Measurements from ENCODE around the gene TLK2.

Gene TLK2

GRCh38 chr17:62630365-62631085 lies 151.9 kb downstream of the TLK2 start:
- no peak for FAIRE-seq

- no peak for FAIRE-seq
Measured at GRCh38 chr17:62631086-62631935, 152.7 kb downstream of the TLK2 start.

DNA sequence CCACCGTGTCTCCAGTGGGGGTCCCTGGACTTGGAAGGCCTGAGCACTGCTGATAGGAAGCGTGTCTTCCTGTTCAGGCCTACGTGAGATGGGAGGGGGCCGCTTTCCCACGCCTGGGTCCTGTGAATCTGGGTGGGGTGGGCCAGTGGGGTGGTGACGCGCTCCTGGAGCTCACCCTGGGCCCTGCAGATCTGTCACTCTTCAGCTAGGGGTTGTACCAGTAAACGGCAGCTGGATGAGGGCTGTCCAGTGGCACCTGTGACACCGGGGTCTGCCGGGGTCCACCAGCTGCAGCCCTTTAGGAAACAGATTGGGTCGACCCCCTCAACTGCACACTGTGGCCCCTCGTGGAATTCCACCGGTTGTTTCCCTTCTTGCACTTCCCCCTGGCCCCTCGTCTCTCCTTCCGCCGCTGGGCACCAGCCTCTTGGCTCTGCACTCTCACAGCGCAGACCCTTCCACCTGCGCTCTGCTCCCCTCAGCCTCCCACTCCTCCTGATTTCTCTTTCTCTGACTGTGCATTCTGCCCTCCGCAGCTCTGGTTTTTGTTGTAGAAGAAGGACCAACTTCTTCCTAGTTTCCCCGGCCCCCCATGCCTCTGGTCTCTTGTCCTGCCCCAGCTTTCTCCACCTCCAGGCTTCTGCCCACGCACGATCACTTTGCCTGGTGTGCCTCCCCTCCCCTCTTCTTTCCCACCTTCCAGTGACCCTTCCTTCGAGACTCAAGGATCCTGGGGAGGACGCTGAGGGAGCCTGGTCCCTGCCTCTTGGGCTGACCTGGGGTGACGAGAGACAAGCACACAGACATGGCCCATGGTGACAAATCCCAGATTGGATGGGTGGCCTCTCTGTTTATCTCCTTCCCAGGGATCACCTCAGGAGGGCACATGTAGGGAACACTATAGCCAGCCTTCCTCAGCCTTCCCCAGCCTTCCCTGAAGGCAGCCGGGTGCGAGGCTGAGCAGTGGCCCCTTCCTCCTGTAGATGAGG lies 153.6 kb downstream of the TLK2 start:
- FAIRE-seq: no peak

GRCh38 chr17:62637809-62638208 lies 159.2 kb downstream of the TLK2 start:
- no peak for FAIRE-seq

DNA sequence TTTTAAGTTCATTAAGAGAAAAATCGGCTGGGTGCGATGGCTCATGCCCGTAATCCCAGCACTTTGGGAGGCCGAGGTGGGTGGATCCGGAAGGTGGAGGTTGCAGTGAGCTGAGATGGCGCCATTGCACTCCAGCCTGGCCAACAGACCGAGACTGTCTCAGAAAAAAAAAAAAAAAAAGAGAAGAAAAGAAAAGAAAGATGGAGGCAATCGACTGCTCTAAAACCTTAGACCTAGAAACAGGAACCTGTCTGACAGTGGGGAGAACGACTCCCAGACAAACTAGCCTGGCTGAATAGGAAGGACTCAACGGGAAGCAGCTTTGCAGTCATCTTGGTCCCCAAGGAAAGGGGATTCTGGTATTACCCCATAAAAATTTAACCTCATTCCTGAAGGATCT lies 162.5 kb downstream of the TLK2 start:
- FAIRE-seq: no peak

GRCh38 chr17:62641951-62642350 lies 163.3 kb downstream of the TLK2 start:
- no peak for FAIRE-seq

- FAIRE-seq: no peak
Measured at GRCh38 chr17:62643496-62643895, 164.9 kb downstream of the TLK2 start.

DNA sequence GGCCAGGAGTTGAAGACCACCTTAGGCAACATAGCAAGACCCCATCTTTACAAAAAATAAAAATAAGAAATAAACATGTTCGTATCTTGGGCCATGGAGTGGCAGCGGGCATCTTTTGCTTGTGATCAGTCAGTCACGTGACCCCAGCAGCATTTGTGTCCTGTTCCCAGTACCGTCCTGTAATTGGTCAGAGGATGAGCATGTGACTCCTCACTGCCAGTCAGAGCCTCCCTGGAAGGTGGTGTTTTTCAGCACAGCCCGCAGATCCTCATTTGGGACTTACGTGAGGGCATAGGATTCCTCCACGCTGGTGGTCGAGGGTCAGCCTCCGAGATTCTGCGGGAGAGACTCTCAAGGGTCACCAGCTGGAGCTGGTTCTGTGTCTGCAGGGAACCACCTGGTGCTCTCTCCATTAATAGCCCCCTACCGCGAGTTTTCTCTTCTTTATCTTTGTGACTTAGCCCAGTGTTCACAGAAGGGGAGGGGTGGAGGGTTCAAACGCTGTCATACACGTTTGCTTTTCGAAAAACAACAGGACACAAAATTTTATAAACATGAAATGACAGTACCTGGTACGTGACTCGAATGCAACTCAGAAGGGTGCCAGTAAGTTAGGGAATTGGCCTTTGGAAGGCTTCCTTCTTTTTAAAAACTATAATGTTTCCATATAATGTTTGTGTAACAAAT lies 166.0 kb downstream of the TLK2 start:
- FAIRE-seq: no peak

GRCh38 chr17:62648251-62648955 lies 169.8 kb downstream of the TLK2 start:
- no peak for FAIRE-seq

DNA sequence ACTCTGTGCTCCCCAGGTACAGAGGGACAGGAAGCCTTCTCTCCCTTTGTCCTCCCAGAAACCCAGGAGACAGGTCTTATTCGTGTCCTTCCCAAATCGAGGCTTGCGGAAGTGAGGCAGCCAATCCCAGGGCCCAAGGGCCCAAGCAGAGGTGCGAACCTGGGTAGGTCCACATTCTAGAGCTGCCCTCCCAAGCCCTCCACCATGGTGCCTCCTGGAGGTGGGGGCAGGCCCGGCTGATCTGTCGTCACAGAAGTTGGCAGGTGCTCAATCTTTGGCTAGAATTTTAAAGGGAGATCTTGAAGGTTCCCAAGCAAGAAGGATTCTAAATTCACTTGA lies 170.3 kb downstream of the TLK2 start:
- no peak for FAIRE-seq

DNA sequence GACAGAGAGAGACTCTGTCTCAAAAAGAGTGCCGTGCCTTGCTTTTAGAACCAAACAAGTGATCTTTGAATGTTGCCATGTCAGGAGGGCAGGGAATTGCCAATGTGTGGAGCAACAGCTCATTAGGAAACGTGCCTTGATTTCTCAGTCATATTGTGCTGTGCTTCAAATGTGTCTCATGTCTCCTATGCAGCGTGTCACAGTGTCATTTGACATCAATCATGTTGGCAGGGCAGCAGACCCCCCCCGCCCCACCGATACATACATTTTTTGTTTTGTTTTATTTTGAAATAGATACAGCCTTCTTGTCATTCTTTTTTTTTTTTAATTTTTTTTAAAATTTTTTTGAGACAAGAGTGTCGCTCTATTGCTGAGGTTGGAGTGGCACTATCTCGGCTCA lies 170.9 kb downstream of the TLK2 start:
- no peak for FAIRE-seq

DNA sequence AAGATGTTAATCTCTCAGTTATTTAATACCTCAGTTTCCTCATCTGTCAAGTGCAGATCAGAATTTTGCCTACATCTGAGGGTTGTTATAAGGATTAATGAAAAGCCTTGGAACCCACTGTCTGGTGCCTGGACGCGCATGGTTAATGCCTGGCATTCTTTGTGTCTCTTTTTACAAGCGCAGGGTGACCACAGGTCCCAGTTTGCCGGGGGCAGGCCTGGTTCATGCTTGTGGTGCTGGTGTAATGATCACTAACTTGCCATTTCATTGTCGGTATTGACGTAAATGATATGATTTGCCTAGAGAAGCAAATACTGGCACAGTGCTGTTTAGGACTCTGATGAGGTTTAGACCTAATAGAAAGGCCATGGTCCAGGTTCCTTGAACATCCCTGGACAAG lies 172.0 kb downstream of the TLK2 start:
- no peak for FAIRE-seq

DNA sequence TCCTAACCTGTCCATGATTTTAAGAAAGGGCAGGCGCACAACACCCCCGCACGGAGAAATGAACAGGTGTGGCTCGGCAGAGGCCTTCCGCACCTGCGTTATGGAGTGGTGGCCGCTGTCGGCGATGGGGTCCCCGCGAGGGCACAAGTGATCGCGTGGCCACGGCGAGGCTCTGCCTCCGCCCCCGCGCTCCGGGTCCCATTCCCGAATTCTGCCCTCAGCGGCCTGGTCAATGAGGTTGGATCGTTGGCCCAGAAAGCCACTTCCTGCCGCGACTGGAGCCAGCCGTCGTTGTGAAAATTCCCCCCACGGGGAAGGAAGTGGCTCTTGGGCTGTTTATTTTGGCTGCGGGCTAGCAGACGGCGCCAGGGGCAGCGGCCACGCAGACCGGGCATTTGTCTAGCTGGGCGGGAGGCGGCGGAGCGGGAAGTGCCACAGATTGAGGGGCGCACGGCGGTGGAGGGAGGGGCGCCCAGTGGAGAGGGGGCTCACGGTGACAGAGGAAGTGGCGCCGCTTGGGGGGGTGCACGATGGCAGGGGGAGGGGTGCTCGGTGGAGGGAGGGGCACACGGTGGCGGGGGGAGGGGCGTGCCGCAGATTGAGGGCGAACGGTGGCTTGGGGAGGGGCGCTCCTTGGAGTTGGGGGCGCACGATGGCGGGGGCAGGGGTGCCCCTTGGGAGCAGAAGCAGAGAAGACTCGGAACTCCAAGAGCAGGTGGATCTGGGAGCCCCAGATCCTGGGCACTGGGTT lies 173.8 kb downstream of the TLK2 start:
- no peak for FAIRE-seq

GRCh38 chr17:62653002-62653825 lies 174.6 kb downstream of the TLK2 start:
- FAIRE-seq: no peak

DNA sequence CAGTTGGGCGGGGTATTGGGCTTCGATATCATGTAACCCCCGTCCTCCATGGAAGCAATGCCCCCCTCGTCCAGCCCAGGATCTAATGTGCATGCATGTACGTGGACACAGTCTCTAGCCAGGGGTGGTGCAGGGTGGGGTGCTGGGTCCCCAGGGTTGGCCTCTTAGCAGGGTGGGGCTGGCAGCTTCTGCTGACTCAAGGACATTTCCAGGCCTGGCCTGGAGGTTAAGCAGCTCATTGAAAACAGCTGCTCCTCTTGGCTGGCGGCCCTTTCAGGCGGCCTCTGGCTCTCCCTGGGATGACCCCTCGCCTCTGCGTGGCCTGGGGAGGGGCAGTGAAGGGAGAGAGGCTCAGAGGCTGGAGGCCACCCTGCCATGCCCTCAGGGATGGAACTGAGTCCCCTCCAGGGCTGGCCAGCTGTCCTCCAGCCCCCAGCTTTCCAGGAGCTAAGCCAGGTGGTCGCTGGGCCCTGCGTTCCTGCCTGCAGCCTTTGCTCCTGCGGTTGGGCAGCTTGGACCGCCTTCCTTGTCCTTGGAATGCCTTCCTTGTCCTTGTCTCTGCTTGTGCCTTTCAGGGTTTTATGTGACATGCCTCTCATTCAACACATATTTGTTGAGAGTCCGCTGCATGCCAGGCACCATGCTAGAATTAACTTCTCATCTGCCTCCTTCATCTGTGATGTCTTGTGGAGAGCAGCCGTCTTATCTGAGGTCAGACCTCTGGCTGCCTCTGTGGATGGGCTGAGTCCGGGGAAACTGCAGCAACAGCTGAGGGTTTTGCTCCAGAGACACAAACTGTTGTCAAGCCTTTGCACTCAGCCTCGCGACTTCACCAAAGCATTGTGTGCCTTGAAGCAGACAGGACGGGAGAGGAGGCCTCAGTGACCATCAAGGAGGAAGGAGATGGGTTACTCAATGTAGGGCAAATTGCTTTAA lies 175.5 kb downstream of the TLK2 start:
- no peak for FAIRE-seq

DNA sequence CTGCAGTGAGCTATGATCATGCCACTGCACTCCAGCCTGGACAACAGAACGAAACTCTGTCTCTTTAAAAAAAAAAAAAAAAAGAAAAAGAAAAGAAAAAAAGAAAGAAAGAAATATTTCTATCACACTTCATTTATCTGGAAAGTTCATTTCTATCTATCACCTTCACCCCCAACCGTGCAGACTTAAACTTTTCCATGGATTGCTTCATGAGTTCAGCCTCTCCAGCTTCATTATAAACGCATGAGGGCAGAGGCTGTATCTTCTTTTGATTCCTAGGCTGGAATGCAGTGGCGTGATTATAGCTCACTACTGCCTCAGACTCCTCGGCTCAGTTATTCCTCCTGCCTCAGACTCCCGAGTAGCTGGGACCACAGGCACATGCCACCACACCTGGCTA lies 177.0 kb downstream of the TLK2 start:
- no peak for FAIRE-seq

- no peak for FAIRE-seq
Measured at GRCh38 chr17:62656446-62656845, 177.8 kb downstream of the TLK2 start.

GRCh38 chr17:62657145-62657665 lies 178.6 kb downstream of the TLK2 start:
- no peak for FAIRE-seq

- FAIRE-seq: no peak
Measured at GRCh38 chr17:62657690-62658089, 179.1 kb downstream of the TLK2 start.

Data from islet of Langerhans (tissue), 1 donor.